Retina (tissue), 1 donor: ENCODE measurements around the gene ECEL1.

Experiments used
- DNase-seq: peaks from one replicate; pipeline ENCODE4 v3.0.0-alpha.2; 2016

The ECEL1 gene

DNA sequence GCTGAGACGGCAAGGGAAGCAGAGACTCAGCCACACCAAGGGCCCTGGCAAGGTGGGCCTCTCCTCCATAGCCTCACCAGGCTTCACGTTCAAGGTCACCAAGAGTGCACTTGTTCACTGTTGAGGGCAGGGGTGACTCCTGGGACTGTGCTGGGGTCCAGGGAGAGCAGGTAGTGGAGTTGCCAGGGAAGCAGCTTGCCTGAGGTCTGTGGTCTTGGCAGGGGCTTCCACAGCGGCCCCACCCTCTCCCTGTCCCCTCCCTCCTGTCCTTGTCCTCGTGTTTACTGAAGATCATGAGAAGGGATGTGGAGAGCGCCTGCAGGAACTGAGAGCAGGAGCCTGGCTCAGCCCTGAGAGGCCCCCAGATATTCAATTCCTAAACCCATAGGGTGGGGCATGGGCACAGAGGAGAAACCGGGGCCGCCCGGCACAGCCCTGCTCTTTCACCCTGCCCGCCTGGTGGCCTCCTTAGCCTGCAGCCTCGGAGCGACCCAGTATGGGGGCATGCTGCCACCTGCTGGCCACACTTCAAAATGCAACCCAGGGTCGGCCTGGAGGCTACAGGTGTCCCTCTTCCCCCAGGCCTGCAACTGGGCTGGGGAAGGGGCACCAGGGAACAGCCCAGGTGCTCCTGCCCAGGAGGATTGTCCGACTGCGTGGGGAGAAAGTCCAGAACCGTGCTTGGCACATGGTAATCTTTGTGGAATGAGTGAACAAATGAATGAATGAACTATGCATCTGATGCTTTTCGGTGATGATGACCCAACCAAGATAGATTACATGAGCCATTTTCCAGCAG is 47.2 kb downstream of the ECEL1 start:
- peak; percentile 88 for DNase-seq

DNA sequence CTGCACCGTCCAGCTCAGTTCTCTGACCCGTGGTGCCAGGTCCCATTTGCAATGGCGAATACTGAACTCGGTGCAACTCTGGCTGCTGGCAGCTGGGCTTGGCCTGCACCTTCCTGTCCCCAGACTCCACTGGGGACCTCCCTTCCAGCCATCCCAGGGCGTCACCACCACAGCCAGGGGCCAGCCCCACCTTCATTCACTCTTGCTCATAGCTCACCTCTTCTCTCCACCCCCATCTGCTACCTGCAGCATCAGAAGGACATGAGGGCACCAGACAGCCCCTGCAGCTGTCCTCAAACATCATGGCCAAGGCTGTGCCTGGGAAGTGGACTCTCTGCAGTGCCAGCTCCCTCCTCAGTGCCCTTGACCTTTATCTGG is 47.9 kb downstream of the ECEL1 start:
- no peak for DNase-seq

DNA sequence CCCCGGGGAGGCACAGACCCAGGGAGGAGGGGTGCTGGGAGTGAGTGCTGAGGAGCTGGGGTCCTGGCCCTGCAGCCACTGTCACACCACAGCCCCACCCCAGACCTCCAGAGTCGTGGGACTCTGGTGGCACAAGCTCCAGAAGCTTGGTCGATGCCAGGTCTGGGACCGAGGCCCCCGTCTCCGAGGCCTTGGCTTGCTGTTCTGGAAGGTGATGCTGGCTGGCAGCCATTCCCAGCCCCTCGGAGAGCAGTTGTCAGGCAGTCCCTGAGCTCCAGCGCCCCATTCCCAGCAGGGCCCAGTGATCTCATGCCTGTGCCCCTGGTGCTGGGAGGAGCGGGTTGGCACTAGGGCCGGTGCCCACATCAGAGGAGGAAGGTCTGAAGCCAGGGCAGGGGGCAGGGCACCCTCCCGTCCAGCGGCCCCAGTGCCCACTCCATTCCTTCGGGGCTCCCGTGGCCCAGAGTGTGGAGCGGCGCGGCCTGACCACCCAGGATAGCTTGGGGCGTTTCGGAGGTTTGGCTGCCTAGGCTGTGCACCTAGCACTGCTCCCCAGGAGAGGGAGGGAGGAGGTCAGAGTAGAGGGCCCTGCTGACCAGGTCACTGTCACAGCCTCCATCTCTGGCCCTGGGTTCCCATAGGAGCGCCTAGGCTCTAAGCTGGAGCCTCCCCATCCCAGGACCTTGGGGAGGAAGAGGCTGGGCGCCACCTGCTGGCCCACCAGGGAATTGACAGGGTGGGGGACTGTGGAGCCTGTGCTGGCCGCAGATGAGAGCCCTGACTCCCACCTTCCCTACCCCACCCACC is 48.5 kb downstream of the ECEL1 start:
- DNase-seq, result peak; percentile 42

DNA sequence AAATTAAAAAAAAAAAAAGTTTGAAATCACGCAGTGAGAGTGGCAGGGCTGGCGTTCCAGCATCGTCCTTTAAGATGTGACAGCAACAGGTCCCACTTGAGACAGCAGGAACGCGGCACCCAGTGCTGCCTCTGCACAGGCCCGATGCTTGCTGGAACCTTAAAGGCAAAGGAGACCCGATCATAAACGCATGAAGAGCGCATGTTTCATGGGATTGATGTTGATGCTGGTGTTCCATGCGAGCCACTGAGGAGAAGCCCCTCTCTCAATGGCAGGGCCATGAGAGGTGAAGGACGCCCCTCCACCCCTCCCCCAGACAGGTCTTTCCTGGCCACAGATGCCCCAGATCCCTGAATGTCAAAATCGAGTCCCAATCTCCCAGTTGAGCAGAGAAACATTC is 49.5 kb downstream of the ECEL1 start:
- no peak for DNase-seq

DNA sequence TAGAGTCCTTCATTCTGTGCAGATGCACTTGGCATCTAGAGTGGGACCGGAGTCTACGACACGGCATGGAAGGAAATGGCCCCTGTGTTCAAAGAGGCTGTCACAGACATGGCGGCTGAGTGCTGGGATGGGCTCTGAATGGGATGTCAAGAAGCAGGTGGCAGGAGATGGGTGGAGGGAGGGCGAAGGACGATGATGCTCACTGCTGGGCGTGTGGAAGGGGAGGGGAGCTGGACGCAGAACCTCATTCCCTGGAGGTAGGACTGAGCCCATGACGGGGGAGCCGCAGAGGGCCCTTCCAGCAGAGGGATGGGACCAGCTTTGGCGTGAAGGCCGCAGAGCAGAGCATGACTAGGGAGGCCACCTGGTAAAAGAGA is 50.5 kb downstream of the ECEL1 start:
- no peak for DNase-seq

DNA sequence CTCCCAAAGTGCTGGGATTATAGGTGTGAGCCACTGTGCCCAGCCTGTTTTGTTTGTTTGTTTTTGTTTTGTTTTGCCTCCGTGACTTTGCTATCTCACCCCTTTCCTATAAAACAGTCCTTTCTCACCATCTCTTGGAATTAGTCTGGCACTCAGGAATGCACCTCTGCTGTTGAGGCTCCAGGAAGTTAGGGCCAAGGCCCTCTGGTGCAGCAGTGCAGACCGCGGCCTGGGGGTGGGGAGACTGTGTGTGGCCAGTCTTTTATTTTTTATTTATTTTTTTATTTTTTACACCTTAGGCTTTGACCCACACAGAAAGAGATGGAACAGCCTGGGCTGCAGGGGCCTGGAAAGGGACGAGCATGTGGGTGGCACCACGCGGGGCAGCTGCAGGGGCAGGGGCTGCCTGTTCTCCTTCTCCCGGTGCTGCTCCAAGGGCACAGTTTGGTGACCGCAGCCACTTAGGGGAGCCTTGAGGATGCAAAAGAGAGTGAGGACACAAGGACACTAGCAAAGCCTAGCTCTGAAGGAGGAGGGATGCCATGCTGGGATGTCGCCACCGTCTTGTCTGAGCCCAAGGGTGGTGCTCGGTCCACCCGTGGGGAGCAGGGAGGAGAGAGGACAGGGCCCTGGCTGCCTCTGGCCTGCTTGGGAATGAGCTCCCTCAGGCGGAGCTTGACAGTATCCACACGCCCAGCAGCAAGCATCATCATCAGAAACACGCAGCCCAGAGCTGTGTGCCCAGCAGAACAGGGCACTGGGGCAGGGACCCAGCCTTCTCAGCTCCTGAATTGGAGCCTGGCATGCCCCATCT is 51.0 kb downstream of the ECEL1 start:
- DNase-seq, result no peak

DNA sequence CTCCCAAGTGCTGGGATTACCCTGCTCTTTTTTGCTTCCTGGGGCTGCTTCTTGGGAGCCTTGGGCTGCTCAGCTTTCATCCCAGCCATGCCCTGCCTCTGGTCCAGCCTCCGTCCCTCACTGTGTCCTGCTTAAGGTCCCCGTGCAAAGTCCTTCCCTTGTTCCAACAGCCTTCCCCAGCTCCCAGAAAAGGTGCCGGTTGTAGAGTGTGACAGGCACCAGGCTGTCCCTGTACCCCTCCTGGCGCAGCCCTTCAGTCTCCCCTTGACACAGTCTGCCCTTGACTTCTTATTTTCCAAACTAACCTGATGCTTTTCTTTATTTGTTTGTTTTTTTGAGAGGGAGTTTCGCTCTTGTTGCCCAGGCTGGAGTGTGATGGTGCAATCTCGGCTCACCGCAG is 51.8 kb downstream of the ECEL1 start:
- no peak for DNase-seq

DNA sequence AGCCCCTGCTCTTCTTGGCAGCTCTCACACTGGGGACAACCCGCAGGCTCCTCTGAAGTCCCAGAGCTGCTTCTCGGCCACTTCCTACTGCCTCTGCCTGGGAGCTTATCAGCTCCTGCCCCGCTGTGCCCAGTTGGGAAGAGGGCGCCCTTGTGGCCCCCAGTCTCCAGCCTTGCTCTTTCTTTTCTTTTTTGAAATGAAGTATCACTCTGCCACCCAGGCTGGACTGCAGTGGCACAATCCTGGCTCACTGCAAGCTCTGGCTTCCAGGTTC is 52.3 kb downstream of the ECEL1 start:
- no peak for DNase-seq

DNA sequence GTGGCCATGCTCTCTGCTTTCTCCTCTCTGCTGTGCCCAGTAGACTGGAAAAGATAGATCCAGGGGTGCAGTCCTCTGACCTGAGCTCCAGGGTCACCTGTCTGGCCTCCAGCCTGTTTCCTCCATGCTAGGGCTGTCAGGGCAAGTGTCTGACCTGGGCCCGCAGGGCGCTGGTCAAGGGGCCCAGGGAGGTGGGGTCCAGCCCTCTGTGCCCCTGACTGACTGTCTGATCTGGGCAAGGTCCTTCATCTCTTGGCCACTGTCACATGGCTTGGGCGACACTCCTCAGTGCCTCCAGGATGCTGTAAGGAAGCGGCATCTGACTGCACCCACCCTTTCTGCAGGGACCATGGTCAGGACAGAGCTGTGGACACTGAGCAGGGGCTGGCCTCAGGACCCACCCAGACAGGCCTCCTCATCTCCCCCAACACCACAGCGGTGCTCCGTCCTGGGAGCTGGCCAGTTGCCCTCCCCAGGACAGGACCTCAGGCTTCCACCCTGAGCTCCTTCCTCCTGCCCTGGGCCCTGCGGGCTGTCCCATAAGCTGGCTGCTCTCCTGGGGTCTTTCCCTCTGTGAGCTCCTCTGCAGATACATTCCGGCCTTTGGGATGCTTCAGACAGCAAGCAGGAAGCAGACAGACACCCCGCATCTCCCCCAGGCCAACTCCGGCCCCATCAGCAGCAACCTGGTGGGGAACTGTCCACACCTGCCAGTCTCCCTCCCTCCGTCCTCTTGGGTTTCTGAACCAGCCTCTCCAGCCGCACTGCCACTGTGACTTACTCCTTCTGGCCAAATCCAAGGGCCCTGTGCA is 52.9 kb downstream of the ECEL1 start:
- DNase-seq, result no peak

DNA sequence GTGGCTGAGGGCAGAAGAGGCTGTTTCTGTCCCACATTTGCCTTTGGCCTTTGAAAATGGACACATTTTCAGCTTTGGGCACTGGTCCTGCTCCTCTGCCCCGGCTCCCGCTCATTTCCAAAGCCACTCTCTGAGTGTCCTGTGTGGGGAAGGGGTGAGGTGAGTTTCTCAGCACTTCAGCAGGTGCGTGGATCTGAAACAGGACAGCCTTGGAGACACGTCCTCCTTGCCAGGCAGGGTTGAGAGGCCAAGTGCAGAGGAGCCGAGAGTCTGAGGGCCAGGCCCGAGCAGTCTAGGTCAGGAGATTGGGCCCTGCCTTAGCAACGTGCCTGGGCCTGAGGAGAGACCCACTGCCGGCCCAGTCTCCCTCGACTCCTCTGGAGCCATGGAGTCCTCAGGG is 53.5 kb downstream of the ECEL1 start:
- peak; percentile 34 for DNase-seq

DNA sequence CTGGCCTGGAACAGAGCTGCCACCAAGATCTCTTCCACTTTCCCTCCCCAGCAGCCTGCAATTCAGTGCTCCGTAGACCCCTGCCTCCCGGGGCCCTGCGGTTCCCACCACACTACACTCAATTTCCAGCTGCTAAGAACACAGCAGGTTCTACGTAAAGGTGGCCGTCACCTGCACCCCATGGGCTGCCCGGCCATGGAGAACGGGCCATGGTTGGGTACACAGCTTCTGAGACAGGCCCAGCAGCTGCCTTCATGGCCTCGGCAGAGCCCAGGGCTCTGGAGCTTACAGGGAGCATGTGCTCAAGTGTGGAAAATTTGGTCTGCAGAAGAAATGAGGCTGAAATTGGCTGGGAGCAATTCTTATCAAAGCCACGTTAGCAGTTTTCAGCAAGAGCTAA is 54.0 kb downstream of the ECEL1 start:
- peak; percentile 46 for DNase-seq

DNA sequence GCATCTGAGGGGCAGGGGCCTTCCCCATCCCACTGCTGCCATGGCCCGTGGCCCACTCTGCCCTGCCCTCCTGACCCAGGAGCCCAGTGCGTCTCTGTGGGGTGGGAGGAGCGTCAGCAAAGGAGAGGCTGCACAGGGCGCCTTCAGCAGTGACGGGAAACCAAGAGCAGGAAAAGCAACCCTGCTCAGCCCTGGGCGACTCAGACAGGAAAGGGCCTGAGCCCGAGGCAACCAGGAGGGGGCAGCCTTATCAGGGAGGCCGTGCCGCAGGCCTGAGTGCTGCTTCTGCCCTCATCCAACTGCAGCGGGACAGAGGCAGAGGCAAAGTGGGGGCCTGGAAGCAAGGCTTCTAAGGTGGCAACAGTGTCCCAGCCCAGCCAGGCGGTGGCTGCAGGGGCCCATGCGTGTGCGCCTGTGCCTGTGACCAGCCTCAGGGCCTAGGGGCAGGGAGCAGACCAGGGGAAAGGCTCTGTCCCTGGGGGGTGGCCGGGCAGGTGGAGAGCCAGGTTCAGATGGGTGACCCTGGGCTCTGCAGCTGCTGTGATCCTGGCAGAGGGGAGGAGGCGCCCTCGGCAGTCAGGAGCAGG is 54.9 kb downstream of the ECEL1 start:
- no peak for DNase-seq

DNA sequence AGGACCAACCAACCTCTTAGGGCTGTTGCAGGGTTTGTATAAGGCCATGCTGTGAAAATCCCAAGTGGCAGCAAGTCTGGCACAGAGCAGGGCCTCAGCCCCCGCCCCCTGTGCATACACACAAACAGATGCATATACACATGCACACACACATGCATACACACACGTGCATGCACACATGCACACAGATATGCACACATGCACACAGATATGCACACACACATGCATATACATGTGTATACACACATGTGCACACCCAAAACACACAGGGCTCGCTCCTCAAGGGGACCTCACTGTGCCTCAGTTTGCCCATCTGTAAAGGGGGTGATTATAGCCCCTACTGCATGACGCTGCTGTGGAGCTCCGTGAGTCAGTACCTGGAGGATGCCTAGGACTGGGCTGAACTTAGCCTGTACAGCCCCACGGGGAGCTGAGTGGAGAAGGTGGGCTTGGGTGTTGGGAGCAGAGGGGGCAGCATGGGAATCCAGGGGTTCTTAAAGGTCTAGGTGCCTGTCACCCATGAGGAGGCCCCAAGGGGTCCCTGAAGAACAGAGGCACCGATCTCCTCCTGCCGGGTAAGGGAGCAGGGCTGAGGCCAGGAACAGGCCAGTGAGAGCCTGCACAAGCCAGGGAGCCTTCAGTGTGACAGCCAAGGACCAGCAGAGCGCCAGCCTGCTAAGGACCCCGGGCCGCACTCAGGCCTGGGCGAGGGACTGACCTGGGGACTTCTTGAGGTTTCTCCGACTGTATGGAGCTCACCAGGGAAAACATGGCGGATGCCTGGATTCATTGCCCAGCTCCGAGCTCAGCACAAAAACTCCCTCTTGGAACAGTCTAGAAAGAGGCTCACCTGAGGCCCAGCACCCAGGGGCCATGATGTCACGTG is 55.7 kb downstream of the ECEL1 start:
- no peak for DNase-seq
